K562 (cell line): ENCODE data around the gene UMODL1.

ENCODE experiments used
- BRCA1 ChIP-seq, 2 experiments: fragments of 450-650 bp in 1 of 2; sonication (generic) in 1 of 2; formaldehyde crosslinking in 1 of 2; IDR thresholded peaks; 2 replicates each; pipeline versions ENCODE4 v1.5.0 to v1.6.1; 2017 to 2020; ENCODE audit warnings: mild to moderate bottlenecking in 1 of 2, missing genetic modification reagents in 1 of 2
- CTCF ChIP-seq, 3 experiments: IDR thresholded peaks in 2 of 3; conservative IDR thresholded peaks in 1 of 3; 2 replicates each; pipeline ENCODE4 v1.5.1; 2011 to 2012; ENCODE audit warnings: low read length in 3 of 3, mild to moderate bottlenecking in 3 of 3, control low read depth in 2 of 3, improper control_type of control experiment in 1 of 3, inconsistent platforms in 1 of 3, low read depth in 1 of 3, mixed read lengths in 1 of 3, moderate library complexity in 1 of 3; ENCODE audit not compliant: insufficient read depth in 2 of 3
- E2F6 ChIP-seq, 2 experiments: IDR thresholded peaks; 2 replicates each; pipeline ENCODE4 v1.6.1; 2011; ENCODE audit warnings: borderline replicate concordance in 1 of 2, control low read depth in 1 of 2, low read depth in 1 of 2, low read length in 1 of 2, mild to moderate bottlenecking in 1 of 2, mixed read lengths in 1 of 2, moderate library complexity in 1 of 2; ENCODE audit not compliant: insufficient read depth in 1 of 2, insufficient read length in 1 of 2, poor library complexity in 1 of 2, severe bottlenecking in 1 of 2; ENCODE audit errors: extremely low read depth in 1 of 2
- FOXK2 ChIP-seq, 2 experiments: fragments of 450-650 bp; IDR thresholded peaks in 1 of 2; conservative IDR thresholded peaks in 1 of 2; 2 replicates each; pipeline ENCODE4 v1.6.1; 2016; ENCODE audit warnings: low read depth in 2 of 2, mild to moderate bottlenecking in 1 of 2
- NR4A1 ChIP-seq, 2 experiments: fragments of 250-450 bp in 1 of 2; fragments of 450-650 bp in 1 of 2; sonication (Bioruptor Pico) in 1 of 2; IDR thresholded peaks; 2 replicates each; pipeline versions ENCODE4 v1.4.0 to v1.6.1; 2016 to 2020; ENCODE audit warnings: mild to moderate bottlenecking in 2 of 2, missing compliant biosample characterization in 1 of 2, missing genetic modification characterization in 1 of 2, moderate library complexity in 1 of 2
- PML ChIP-seq: IDR thresholded peaks from 2 replicates; pipeline ENCODE4 v1.6.1; 2012; ENCODE audit warnings: low read length, inconsistent platforms
- RBM14 ChIP-seq: fragments of 200-400 bp; formaldehyde crosslinking; IDR thresholded peaks from 2 replicates; pipeline ENCODE4 v1.6.1; 2018; ENCODE audit warnings: low read depth, mild to moderate bottlenecking, low read length, moderate library complexity, borderline replicate concordance; ENCODE audit not compliant: insufficient read depth
- SP1 ChIP-seq: sonication (generic); formaldehyde crosslinking; IDR thresholded peaks from 2 replicates; pipeline ENCODE4 v1.8.1; 2022; ENCODE audit warnings: mild to moderate bottlenecking, missing genetic modification reagents
- STAT5A ChIP-seq: IDR thresholded peaks from 2 replicates; pipeline ENCODE4 v1.6.1; 2012; ENCODE audit warnings: low read length, inconsistent platforms, borderline replicate concordance
- TAF1 ChIP-seq: IDR thresholded peaks from 2 replicates; pipeline ENCODE4 v1.6.1; 2011; ENCODE audit warnings: mild to moderate bottlenecking, low read length, moderate library complexity; ENCODE audit not compliant: insufficient read depth, control insufficient read depth, severe bottlenecking; ENCODE audit errors: extremely low read depth
- ZBTB2 ChIP-seq: fragments of 450-650 bp; IDR thresholded peaks from 2 replicates; pipeline ENCODE4 v1.6.1; 2016; ENCODE audit warnings: antibody characterized with exemption
- ZBTB49 ChIP-seq: sonication (generic); formaldehyde crosslinking; IDR thresholded peaks from 2 replicates; pipeline ENCODE4 v1.8.0; 2022; ENCODE audit warnings: missing genetic modification reagents, mild to moderate bottlenecking, borderline replicate concordance
- ZC3H11A ChIP-seq: IDR thresholded peaks from 2 replicates; pipeline ENCODE4 v1.6.1; 2012; ENCODE audit warnings: low read depth, low read length, improper control_type of control experiment

- TF ChIP-seq STAT5A (no peak), FOXK2 (conservative IDR thresholded peaks at IDR 0.05 in 1 of 2, IDR thresholded peaks at IDR 0.05 in 1 of 2; ENCODE audit: low read depth in 2 of 2) (no peak), RBM14 (no peak), NR4A1 (CRISPR knock-in tag; IDR thresholded peaks at IDR 0.05) (no peak), NR4A1 (tag; IDR thresholded peaks at IDR 0.05) (no peak), ZBTB49 (CRISPR knock-in tag) (no peak), E2F6 (IDR thresholded peaks at IDR 0.05; ENCODE audit: borderline replicate concordance in 1 of 2, extremely low read depth in 1 of 2, insufficient read depth in 1 of 2, insufficient read length in 1 of 2, low read depth in 1 of 2, low read length in 1 of 2, poor library complexity in 1 of 2, severe bottlenecking in 1 of 2) (no peak), ZBTB2 (no peak), ZC3H11A (no peak), CTCF (IDR thresholded peaks at IDR 0.05 in 2 of 3, conservative IDR thresholded peaks at IDR 0.05 in 1 of 3; ENCODE audit: insufficient read depth in 2 of 3, low read depth in 1 of 3, low read length in 3 of 3) (no peak), TAF1 (no peak), BRCA1 (IDR thresholded peaks at IDR 0.05) (no peak), BRCA1 (CRISPR knock-in tag; IDR thresholded peaks at IDR 0.05) (no peak), PML (no peak), SP1 (CRISPR knock-in tag) (no peak)
Measured at GRCh38 chr21:42080788-42081083, 9.6 kb downstream of the UMODL1 start.
